Adipocyte (in vitro differentiated cells): ENCODE results near the gene SORCS1.

Experiments
- DNase-seq: peaks from one replicate; pipeline ENCODE4 v3.0.0-alpha.2; 2015; ENCODE audit warnings: low read depth
- H3K27me3 ChIP-seq: replicated peaks from 2 replicates; pipeline ENCODE4 v1.7.0; 2013; ENCODE audit warnings: mild to moderate bottlenecking, low read length, moderate library complexity; ENCODE audit not compliant: control insufficient read depth, insufficient read depth
- H3K36me3 ChIP-seq: 2 replicates; pipeline ENCODE4 v1.7.0; 2013; ENCODE audit warnings: low read length, mild to moderate bottlenecking, moderate library complexity; ENCODE audit not compliant: control insufficient read depth, insufficient read depth, severe bottlenecking
- H3K4me1 ChIP-seq: 2 replicates; pipeline ENCODE4 v1.7.0; 2013; ENCODE audit warnings: mild to moderate bottlenecking, low read length, moderate library complexity; ENCODE audit not compliant: control insufficient read depth, insufficient read depth
- H3K4me3 ChIP-seq: 2 replicates; pipeline ENCODE4 v1.7.0; 2013; ENCODE audit warnings: mild to moderate bottlenecking, low read length, moderate library complexity
- H3K9ac ChIP-seq: 2 replicates; pipeline ENCODE4 v1.7.0; 2013; ENCODE audit warnings: mild to moderate bottlenecking, low read length, moderate library complexity
- H3K9me3 ChIP-seq: 2 replicates; pipeline ENCODE4 v1.7.0; 2013; ENCODE audit warnings: mild to moderate bottlenecking, low read length, moderate library complexity; ENCODE audit not compliant: control insufficient read depth

SORCS1 gene

GRCh38 chr10:106793617-106794016, 370.9 kb downstream of the SORCS1 start:
- no peaks in the 10 kb centered on the region for H3K4me1 ChIP-seq
- H3K9ac ChIP-seq: no peak overlapping the region
- no peaks in the 10 kb centered on the region for H3K36me3 ChIP-seq
- no peaks in the 10 kb centered on the region for H3K9me3 ChIP-seq
- H3K27me3 ChIP-seq: no peaks in the 10 kb centered on the region
- no peak overlapping the region for H3K4me3 ChIP-seq
- DNase-seq: peak; percentile 36

- Histone ChIP-seq H3K9me3 (no peaks in the 10 kb centered on the region), H3K9ac (no peak overlapping the region), H3K4me3 (no peak overlapping the region), H3K4me1 (no peaks in the 10 kb centered on the region), H3K36me3 (no peaks in the 10 kb centered on the region), H3K27me3 (no peaks in the 10 kb centered on the region)
- no peak for DNase-seq
Measured at GRCh38 chr10:106789623-106790022, 374.9 kb downstream of the SORCS1 start.

- Histone ChIP-seq H3K9me3 (no peaks in the 10 kb centered on the region), H3K4me3 (no peak overlapping the region), H3K27me3 (no peaks in the 10 kb centered on the region), H3K36me3 (no peaks in the 10 kb centered on the region), H3K9ac (no peak overlapping the region), H3K4me1 (no peaks in the 10 kb centered on the region)
- no peak for DNase-seq
Measured at GRCh38 chr10:106788982-106789381, 375.5 kb downstream of the SORCS1 start.

- no peak overlapping the region for H3K4me3 ChIP-seq
- no peaks in the 10 kb centered on the region for H3K27me3 ChIP-seq
- DNase-seq: no peak
- H3K9me3 ChIP-seq: no peaks in the 10 kb centered on the region
- no peaks in the 10 kb centered on the region for H3K4me1 ChIP-seq
- no peak overlapping the region for H3K9ac ChIP-seq
- H3K36me3 ChIP-seq: no peaks in the 10 kb centered on the region
Measured at GRCh38 chr10:106785528-106785927, 379.0 kb downstream of the SORCS1 start.

- no peaks in the 10 kb centered on the region for H3K4me1 ChIP-seq
- H3K9me3 ChIP-seq: no peaks in the 10 kb centered on the region
- H3K4me3 ChIP-seq: no peak overlapping the region
- DNase-seq: no peak
- H3K27me3 ChIP-seq: peaks cover 6% of the 10 kb centered on the region
- H3K9ac ChIP-seq: no peak overlapping the region
- no peaks in the 10 kb centered on the region for H3K36me3 ChIP-seq
Measured at GRCh38 chr10:106780632-106781031, 383.9 kb downstream of the SORCS1 start.

- H3K4me3 ChIP-seq: no peak overlapping the region
- DNase-seq: no peak
- H3K36me3 ChIP-seq: no peaks in the 10 kb centered on the region
Measured at GRCh38 chr10:106777841-106778240, 386.7 kb downstream of the SORCS1 start.

GRCh38 chr10:106775127-106775526, 389.4 kb downstream of the SORCS1 start:
- H3K27me3 ChIP-seq: peaks cover 6% of the 10 kb centered on the region
- no peaks in the 10 kb centered on the region for H3K9me3 ChIP-seq
- no peak overlapping the region for H3K4me3 ChIP-seq
- H3K36me3 ChIP-seq: no peaks in the 10 kb centered on the region
- DNase-seq: peak; percentile 21
- no peak overlapping the region for H3K9ac ChIP-seq
- H3K4me1 ChIP-seq: no peaks in the 10 kb centered on the region

More at GRCh38 chr10:106777841-106778240, 386.7 kb downstream of the SORCS1 start:
- H3K9ac ChIP-seq: no peak overlapping the region
- H3K27me3 ChIP-seq: peaks cover 6% of the 10 kb centered on the region
- H3K9me3 ChIP-seq: no peaks in the 10 kb centered on the region
- no peaks in the 10 kb centered on the region for H3K4me1 ChIP-seq

GRCh38 chr10:106772957-106773356, 391.5 kb downstream of the SORCS1 start:
- peaks cover 6% of the 10 kb centered on the region for H3K27me3 ChIP-seq
- H3K9ac ChIP-seq: no peak overlapping the region
- no peak for DNase-seq
- H3K9me3 ChIP-seq: no peaks in the 10 kb centered on the region
- H3K4me1 ChIP-seq: no peaks in the 10 kb centered on the region
- no peak overlapping the region for H3K4me3 ChIP-seq
- no peaks in the 10 kb centered on the region for H3K36me3 ChIP-seq

GRCh38 chr10:106771154-106771553, 393.4 kb downstream of the SORCS1 start:
- no peak for DNase-seq
- Histone ChIP-seq H3K36me3 (no peaks in the 10 kb centered on the region), H3K27me3 (peaks cover 3% of the 10 kb centered on the region), H3K9ac (no peak overlapping the region), H3K9me3 (no peaks in the 10 kb centered on the region), H3K4me1 (no peaks in the 10 kb centered on the region), H3K4me3 (no peak overlapping the region)

GRCh38 chr10:106768204-106768603, 396.3 kb downstream of the SORCS1 start:
- Histone ChIP-seq H3K4me3 (no peak overlapping the region), H3K4me1 (no peaks in the 10 kb centered on the region), H3K27me3 (peaks cover 5% of the 10 kb centered on the region), H3K36me3 (no peaks in the 10 kb centered on the region), H3K9ac (no peak overlapping the region), H3K9me3 (no peaks in the 10 kb centered on the region)
- DNase-seq: no peak

GRCh38 chr10:106765928-106766327, 398.6 kb downstream of the SORCS1 start:
- no peak overlapping the region for H3K9ac ChIP-seq
- no peaks in the 10 kb centered on the region for H3K36me3 ChIP-seq
- no peaks in the 10 kb centered on the region for H3K4me1 ChIP-seq
- H3K4me3 ChIP-seq: no peak overlapping the region
- peaks cover 5% of the 10 kb centered on the region for H3K27me3 ChIP-seq
- H3K9me3 ChIP-seq: no peaks in the 10 kb centered on the region
- DNase-seq: no peak

GRCh38 chr10:106765241-106765754, 399.2 kb downstream of the SORCS1 start:
- Histone ChIP-seq H3K4me1 (no peaks in the 10 kb centered on the region), H3K36me3 (no peaks in the 10 kb centered on the region), H3K4me3 (no peak overlapping the region), H3K9me3 (no peaks in the 10 kb centered on the region), H3K9ac (no peak overlapping the region), H3K27me3 (peaks cover 5% of the 10 kb centered on the region)
- no peak for DNase-seq
